Measurements from ENCODE around the gene NDST1.

GRCh38 chr5:150595466-150596031 lies 87.6 kb downstream of the NDST1 start:
- TF ChIP-seq CTCF (IDR thresholded peaks at IDR 0.05) (no peak), RAD21 (conservative IDR thresholded peaks at IDR 0.05 in 1 of 2, IDR thresholded peaks at IDR 0.05 in 1 of 2) (no peak), POLR2A (IDR thresholded peaks at IDR 0.05; ENCODE audit: low read length) (no peak), EP300 (IDR thresholded peaks at IDR 0.05) (no peak), SMC3 (IDR thresholded peaks at IDR 0.05) (no peak), BHLHE40 (IDR thresholded peaks at IDR 0.05; ENCODE audit: low read depth, low read length) (no peak), MYC (IDR thresholded peaks at IDR 0.05; ENCODE audit: borderline replicate concordance, low read length) (no peak), MAFK (IDR thresholded peaks at IDR 0.05; ENCODE audit: partially characterized antibody) (no peak), RCOR1 (IDR thresholded peaks at IDR 0.05; ENCODE audit: low read depth, low read length) (no peak), NPAS2 (CRISPR knock-in tag; IDR thresholded peaks at IDR 0.05; ENCODE audit: borderline replicate concordance) (no peak)
